Neural crest cell (in vitro differentiated cells): Measurements from ENCODE around the gene SND1. TPM values are rescaled to one million over a fixed set of nuclear protein-coding genes. Genes with fewer than 3 reads are reported as not detected.

Source experiments
- DNase-seq: peaks from one replicate; pipeline ENCODE4 v3.0.0; 2021; ENCODE audit warnings: low read depth, mixed read lengths, low spot score
- H3K27ac Mint-ChIP-seq: one replicate; pipeline ENCODE4 v1.8.0; 2021; ENCODE audit warnings: mild to moderate bottlenecking, mixed read lengths; ENCODE audit not compliant: unreplicated experiment
- H3K27me3 Mint-ChIP-seq: 2 replicates; pipeline ENCODE4 v1.8.0; 2021; ENCODE audit warnings: low read depth, mild to moderate bottlenecking, mixed read lengths
- H3K36me3 Mint-ChIP-seq: 2 replicates; pipeline ENCODE4 v1.8.0; 2021; ENCODE audit warnings: low read depth, mild to moderate bottlenecking, mixed read lengths
- H3K4me1 Mint-ChIP-seq: 2 replicates; pipeline ENCODE4 v1.8.0; 2021; ENCODE audit warnings: mixed read lengths
- H3K4me3 Mint-ChIP-seq: one replicate; pipeline ENCODE4 v1.8.0; 2021; ENCODE audit warnings: mild to moderate bottlenecking, mixed read lengths
- H3K9me3 Mint-ChIP-seq: 2 replicates; pipeline ENCODE4 v1.8.0; 2021; ENCODE audit warnings: mixed read lengths
- total RNA-seq: library from RNA; stranded (reverse); gene quantifications from 2 replicates; pipeline ENCODE4 v1.2.1, GENCODE V29; 2021
- TF ChIP-seq, protein P1 (sequence below): fragments of 200-600 bp; sonication (generic); conservative IDR thresholded peaks from 2 replicates; pipeline ENCODE4 v1.5.0; 2021; ENCODE audit warnings: antibody characterized with exemption, mild to moderate bottlenecking

SND1 gene
- total RNA-seq, 1 donor from 2014 or later, result 184 TPM

DNA sequence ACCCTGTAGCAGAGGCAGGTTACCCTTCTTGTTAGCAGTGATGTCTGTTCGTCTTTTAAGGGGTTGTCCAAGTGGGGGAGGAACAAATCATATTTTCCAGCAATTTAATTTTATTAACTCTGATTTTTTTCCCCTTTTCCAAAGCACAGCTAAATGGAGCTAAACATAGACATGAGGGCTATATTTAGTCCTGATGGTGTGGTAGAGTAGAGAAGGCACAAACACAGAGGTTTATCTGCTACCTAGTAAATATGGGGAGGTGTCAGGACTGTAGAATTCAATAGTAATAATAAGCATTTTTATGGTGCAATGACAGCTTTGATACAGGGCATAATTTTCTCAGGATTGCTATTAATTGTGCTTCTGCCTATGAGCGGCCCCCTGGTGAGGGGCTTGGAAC, 356.8 kb downstream of the SND1 start:
- no peak overlapping the region for H3K27ac Mint-ChIP-seq
- H3K36me3 Mint-ChIP-seq, result peaks cover 19% of the 10 kb centered on the region
- DNase-seq, result no peak
- TF ChIP-seq, protein P1, sequence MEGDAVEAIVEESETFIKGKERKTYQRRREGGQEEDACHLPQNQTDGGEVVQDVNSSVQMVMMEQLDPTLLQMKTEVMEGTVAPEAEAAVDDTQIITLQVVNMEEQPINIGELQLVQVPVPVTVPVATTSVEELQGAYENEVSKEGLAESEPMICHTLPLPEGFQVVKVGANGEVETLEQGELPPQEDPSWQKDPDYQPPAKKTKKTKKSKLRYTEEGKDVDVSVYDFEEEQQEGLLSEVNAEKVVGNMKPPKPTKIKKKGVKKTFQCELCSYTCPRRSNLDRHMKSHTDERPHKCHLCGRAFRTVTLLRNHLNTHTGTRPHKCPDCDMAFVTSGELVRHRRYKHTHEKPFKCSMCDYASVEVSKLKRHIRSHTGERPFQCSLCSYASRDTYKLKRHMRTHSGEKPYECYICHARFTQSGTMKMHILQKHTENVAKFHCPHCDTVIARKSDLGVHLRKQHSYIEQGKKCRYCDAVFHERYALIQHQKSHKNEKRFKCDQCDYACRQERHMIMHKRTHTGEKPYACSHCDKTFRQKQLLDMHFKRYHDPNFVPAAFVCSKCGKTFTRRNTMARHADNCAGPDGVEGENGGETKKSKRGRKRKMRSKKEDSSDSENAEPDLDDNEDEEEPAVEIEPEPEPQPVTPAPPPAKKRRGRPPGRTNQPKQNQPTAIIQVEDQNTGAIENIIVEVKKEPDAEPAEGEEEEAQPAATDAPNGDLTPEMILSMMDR, result no peak
- no peak overlapping the region for H3K4me3 Mint-ChIP-seq
- no peaks in the 10 kb centered on the region for H3K9me3 Mint-ChIP-seq
- peaks cover 49% of the 10 kb centered on the region for H3K4me1 Mint-ChIP-seq
- H3K27me3 Mint-ChIP-seq, result no peaks in the 10 kb centered on the region

GRCh38 chr7:128010391-128011127, 358.6 kb downstream of the SND1 start:
- Mint-ChIP-seq H3K9me3 (no peaks in the 10 kb centered on the region), H3K36me3 (peaks cover 17% of the 10 kb centered on the region), H3K4me1 (peaks cover 36% of the 10 kb centered on the region), H3K27ac (no peak overlapping the region), H3K27me3 (no peaks in the 10 kb centered on the region), H3K4me3 (no peak overlapping the region)
- TF ChIP-seq, protein P1, result peak; percentile 13
- DNase-seq, result no peak

GRCh38 chr7:128011131-128011661, 359.2 kb downstream of the SND1 start:
- DNase-seq, result no peak
- H3K27ac Mint-ChIP-seq, result peak overlapping the region; percentile 91
- no peaks in the 10 kb centered on the region for H3K9me3 Mint-ChIP-seq
- peaks cover 12% of the 10 kb centered on the region for H3K36me3 Mint-ChIP-seq
- H3K4me3 Mint-ChIP-seq, result peak overlapping the region; percentile 20
- TF ChIP-seq, protein P1, result no peak
- H3K4me1 Mint-ChIP-seq, result peaks cover 30% of the 10 kb centered on the region
- H3K27me3 Mint-ChIP-seq, result no peaks in the 10 kb centered on the region

- no peaks in the 10 kb centered on the region for H3K9me3 Mint-ChIP-seq
- peak overlapping the region; percentile 44 for H3K27ac Mint-ChIP-seq
- H3K36me3 Mint-ChIP-seq, result peaks cover 7% of the 10 kb centered on the region
- no peak for DNase-seq
- no peaks in the 10 kb centered on the region for H3K27me3 Mint-ChIP-seq
- peaks cover 42% of the 10 kb centered on the region for H3K4me1 Mint-ChIP-seq
- TF ChIP-seq, protein P1, result no peak
- H3K4me3 Mint-ChIP-seq, result no peak overlapping the region
Measured at GRCh38 chr7:128014811-128015210, 362.8 kb downstream of the SND1 start.

GRCh38 chr7:128017460-128017859, 365.5 kb downstream of the SND1 start:
- no peaks in the 10 kb centered on the region for H3K27me3 Mint-ChIP-seq
- H3K36me3 Mint-ChIP-seq, result peaks cover 17% of the 10 kb centered on the region
- H3K4me3 Mint-ChIP-seq, result no peak overlapping the region
- DNase-seq, result no peak
- no peak overlapping the region for H3K27ac Mint-ChIP-seq
- TF ChIP-seq, protein P1, result no peak
- H3K4me1 Mint-ChIP-seq, result peaks cover 37% of the 10 kb centered on the region
- no peaks in the 10 kb centered on the region for H3K9me3 Mint-ChIP-seq
